CD4-positive, alpha-beta T cell treated with Interleukin-17A for 4 hours (primary cell): ENCODE results near the gene PES1.
"Not testable (repeated sequence)": the region's sequence is repeated elsewhere in the genome, so short reads cannot be mapped to it uniquely, and the experiment has no call there.

Source experiments
- DNase-seq: peaks from one replicate; pipeline ENCODE4 v3.0.0-alpha.2; 2020; ENCODE audit warnings: mixed read lengths

PES1 gene

DNA sequence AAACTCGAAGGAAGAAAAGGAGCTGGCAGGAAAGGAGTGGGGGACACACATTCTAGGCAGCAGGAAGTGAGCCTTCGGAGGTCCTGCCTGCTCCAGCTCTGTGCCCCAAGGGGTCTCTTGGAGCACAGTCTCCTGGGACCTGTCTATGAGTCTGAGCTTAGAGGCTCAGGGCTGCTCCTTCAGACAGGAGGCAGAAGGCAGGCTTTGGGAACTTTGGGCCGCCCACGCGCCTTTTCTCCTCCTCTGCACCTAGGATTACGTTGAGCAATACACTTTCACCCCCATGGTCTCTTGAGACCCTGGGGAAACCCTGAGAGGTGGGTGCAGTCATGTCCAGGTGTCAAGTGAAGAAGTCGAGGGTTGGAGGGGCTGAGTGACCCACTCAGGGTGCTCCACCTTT is 16.2 kb upstream of the PES1 start:
- no peak for DNase-seq

DNA sequence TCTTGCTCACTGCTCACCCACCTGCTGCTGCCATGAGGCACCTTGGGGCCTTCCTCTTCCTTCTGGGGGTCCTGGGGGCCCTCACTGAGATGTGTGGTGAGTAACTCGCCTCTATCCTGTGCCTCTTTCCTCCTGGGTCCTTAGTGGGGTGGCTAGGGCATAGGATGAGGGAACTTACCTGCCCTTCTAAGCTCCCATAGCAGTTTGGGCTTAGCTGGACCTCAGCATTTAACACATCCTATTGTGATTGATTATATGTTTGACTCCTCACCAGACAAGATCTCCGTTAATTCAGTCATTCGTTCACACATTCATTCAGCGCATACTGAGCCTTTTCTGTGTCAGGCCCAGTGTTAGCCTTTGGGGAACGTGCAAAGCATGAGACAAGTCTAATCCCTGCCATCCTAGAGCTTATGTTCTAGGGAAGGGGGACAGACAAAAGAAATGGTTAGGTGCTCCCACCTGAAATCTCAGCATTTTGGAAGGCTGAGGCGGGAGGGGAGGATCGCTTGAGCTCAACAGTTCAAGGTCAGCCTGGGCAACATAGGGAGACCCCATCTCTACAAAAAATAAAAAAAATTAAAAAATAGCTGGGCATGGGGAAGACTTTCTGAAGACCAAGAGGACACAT is 15.7 kb upstream of the PES1 start:
- no peak for DNase-seq

DNA sequence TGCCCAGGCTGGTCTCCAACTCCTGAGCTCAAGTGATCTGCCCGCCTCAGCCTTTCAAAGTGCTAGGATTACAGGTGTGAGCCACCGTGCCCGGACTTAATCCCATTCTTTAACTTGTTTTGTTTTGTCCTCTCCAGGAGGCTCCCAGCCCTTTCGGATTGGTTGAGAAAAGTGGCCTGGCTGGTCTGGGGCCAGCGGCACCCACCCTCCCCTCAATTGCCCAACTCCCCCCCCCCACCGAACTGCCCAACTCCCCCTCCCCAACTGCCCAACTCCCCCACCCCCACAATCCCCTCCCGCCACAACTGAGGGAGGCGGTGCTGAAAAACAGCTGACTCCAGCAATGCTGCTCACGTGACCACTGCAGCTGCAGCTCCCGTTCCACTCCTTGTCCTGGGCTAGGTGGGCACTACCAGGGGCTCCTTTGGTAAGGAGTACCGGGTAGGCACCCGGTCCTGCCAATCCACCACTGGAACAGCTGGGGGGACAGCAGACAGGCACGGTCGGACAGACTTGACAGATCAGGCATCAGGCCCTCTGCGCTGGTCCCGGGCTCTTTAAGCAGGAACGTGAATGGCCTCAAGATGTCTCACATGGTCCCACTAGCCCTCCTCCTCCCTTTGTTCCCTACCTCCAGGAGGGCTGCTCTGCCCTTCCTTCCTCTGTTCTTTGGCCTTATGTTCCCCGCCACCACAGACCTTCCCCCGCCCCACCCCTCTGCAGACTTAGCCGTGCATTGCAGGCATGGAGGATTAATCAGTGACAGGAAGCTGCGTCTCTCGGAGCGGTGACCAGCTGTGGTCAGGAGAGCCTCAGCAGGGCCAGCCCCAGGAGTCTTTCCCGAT is 15.0 kb upstream of the PES1 start, which contains the start of gene TCN2:
TCN2 (plus strand) TSS at position 720 of the 845 bp plus-strand sequence. CDS start 158 bp downstream, outside the sequence.
- DNase-seq, result peak; percentile 53

DNA sequence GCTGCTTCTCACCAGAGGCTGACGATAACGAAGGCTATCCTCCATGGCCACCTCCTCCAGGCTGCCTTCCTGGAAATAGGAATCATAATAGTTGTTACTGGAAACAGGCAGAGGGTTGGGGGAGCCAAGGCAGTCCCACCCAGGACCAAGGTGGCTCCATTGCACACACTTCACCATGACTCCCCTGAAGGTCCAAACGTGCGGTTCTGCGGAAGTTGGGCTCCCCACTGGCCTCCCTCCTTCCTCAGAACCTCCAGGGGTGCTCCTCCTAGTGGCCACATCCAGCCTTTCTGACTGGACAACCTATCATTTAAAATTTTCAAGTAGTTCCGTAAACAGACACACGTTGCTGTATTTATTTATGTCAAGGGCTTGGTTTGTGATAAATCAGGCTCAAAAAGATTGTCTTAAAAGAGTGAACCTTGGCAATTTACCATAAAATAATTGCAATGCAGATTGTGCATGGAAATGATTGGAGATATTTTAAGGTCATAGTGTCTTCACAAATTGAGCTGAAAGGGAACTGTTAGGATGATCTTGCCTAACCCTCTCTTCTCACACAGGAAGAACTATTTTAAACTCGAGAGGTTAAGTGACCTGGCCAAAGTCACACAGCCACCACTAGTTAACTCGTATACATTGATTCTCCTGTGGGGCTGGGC is 13.9 kb upstream of the PES1 start:
- DNase-seq, result peak; percentile 52

DNA sequence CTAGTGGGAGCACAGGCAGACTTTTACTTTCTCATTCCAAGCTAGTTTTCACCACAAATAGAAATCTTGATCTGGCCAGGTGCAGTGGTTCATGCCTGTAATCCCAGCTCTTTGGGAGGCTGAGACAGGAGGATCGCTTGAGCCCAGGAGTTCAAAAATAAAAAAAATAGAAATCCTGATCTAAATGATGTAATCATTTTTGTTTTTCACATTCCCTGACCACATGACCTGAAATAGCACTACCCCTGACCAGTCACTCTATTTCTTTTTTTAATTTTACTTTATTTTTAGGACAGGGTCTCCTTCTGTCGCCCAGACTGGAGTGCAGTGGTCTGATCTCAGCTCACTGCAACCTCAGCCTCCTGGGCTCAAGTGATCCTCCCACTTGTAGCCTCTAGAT is 13.0 kb upstream of the PES1 start:
- no peak for DNase-seq

DNA sequence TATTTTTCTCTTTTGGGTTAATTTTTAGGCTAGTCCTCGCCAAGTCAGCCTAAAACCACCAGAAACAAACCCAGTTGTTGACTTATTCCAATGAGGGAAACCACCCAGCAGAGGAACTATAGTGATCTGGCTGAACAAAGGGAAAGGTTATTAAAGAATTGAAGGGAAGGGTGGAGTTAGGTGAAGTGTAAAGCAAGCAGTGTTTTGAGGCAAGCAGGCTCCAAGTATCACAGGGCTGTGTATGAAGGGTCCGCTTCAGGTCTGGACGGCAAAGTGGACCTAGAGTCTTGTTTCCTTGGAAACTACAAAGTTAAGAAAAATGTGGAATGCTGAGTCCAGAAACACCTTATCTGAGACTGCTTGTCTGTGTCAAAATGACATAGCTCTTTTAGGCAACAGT is 12.1 kb upstream of the PES1 start:
- no peak for DNase-seq

DNA sequence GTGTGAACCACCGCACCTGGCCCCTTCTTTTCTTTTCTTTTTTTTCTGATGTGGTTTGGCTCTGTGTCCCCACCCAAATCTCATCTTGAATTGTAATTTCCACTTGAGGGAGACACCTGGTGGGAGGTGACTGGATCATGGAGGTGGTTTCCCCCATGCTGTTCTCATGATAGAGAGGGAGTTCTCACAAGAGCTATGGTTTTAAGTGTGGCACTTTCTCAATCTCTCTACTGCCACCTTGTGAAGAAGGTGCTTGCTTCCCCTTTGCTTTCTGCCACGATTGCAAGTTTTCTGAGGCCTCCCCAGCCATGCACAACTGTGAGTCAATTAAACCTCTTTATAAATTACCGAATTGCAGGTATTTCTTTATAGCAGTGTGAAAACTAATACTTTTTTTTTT is 10.3 kb upstream of the PES1 start:
- no peak for DNase-seq

DNA sequence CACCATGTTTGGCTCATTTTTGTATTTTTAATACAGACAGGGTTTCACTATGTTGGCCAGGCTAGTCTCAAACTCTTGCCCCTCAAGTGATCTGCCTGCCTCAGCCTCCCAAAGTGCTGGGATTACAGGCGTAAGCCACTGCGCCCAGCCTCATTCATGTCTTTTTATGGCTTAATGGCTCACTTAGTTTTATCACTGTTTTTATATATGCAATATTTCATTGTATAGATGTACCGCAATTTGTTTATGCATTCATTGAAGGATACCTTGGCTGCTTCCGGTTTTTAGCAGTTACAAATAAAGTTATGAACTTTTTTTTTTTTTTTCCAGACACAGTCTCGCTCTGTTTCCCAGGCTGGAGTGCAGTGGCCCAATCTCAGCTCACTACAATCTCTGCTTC is 9.8 kb upstream of the PES1 start:
- no peak for DNase-seq

DNA sequence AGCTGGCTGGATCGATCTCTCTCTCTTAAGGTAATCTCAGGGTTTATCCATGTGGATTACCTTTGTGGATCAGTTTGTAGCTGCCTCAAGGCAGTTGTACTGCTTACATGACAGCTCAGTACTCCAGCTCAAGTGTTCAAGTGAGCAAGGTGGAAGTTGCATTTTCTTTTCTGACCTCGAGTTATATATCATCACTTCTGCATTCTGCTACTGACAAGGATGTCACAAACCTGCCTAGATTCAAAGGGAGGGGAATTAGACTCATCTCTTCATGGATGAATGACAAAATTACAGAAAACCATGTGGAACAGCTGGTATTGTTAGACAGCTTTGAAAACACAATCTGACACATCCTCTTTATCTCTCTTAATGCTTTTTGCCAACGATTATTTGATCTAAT is 9.2 kb upstream of the PES1 start:
- DNase-seq, result no peak

DNA sequence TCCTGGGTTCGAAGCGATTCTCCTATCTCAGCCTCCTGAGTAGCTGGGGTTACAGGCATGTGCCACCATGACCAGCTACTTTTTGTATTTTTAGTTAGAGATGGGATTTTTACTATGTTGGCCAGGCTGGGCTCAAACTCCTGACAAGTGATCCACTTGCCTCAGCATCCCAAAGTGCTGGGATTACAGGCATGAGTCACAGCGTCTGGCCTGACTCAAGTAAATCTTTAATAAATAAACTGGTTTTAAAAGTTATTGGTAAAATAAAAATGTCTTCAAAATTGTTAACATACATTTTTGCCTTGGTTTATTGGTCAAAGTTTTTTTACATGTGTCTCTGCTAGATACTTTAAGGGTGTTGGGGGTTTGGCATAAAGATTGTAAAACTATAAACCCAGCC is 7.3 kb upstream of the PES1 start:
- DNase-seq, result no peak

DNA sequence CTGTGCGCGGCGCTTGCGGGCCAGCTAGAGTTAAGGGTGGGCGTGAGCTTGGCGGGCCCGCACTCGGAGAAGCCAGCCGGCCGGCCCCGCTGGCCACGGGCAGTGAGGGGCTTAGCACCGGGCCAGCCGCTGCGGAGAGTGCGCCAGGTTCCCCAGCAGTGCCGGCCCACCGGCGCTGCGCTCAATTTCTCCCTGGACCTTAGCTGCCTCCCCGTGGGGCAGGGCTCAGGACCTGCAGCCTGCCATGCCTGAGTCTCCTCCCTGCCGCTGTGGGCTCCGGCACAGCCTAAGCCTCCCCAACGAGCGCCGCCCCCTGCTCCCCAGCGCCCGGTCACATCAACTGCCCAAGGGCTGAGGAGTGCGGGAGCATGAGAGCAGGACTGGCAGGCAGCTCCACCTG is 5.2 kb upstream of the PES1 start:
- DNase-seq, result no peak

DNA sequence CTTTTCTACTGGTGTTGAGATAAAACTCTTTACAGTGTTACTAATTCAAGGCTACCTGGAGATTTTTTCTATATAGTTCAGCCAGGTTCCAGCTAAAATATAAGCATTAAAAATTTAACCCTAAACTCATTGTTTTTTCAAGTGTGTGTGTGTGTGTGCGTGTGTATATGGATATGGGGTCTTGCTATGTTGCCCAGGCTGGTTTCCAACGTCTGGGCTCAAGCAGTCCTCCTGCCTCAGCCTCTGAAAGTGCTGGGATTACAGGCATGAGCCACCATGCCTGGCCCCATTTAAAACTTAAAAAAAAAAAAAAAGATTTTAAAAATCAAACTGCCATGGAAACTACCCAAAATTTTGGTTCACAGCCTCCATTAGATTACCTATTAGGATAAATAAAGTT is 4.5 kb upstream of the PES1 start:
- DNase-seq, result no peak

DNA sequence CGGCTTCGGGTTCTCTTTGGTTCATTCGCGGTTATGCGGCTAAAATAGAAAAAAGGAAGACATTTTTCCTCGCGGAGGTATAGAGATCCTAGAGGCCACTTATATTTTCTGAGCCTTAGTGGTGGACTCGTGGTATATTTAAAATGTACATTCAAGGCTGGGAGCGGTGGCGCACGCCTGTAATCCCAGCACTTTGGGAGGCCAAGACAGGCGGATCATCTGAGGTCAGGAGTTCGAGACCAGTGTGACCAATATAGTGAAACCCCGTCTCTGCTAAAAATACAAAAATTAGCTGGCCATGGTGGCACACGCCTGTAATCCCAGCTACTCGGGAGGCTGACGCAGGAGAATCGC is 627 bp upstream of the PES1 start:
- not testable (repeated sequence) for DNase-seq

DNA sequence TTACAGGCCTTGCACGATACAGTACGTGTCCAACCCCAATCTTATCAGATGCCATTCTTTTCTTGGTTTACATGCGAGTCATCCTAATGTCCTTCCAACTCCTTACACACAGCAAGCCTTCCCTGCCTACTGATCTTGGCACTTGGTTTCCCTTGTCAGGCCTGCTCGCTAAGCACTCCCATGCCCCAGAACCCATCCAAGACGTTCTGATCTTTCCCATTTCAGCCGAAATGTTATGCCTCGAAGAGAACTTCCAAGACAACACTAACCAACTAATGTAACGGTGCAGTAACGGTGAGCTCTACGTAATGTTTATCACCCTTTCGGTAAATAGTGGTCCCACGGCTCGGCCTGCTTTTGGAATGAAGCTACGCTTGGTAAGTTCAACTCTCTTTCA is 521 bp downstream of the PES1 start:
- DNase-seq, result no peak

DNA sequence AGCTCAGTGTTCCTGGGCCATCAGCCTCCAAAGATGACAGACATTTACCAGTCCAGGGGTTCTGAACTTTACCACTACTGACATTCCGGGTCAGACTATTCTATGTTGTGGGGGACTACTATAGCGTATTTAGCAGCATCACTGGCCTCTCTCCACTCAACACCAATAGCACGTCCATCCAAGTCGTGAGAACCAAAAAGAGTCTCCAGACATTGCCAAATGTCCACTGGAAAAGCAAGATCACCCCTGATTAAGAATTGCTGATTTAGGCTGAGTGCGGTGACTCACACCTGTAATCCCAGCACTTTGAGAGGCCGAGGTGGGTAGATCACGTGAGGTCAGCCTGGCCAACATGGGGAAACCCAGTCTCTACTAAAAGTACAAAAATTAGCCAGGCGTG is 5.3 kb downstream of the PES1 start:
- no peak for DNase-seq

DNA sequence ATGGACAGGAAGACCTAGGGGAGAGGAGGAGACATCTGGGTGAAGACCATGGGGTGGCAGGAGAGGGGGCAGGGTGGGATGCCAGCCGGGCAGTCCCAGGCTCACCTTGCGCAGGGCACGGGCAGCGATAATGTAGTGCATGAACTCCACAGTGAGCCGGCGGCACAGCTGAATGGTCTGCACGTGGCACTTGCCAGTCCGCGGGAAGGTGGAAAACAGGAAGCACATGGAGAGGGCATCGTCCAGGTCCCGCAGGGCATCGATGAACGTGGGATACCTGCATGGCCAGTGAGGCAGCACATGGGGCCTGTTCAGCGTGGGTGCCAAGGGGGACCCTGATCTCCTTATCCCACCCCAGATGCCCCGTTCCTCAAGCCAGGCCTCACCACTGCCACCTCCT is 7.3 kb downstream of the PES1 start:
- no peak for DNase-seq

DNA sequence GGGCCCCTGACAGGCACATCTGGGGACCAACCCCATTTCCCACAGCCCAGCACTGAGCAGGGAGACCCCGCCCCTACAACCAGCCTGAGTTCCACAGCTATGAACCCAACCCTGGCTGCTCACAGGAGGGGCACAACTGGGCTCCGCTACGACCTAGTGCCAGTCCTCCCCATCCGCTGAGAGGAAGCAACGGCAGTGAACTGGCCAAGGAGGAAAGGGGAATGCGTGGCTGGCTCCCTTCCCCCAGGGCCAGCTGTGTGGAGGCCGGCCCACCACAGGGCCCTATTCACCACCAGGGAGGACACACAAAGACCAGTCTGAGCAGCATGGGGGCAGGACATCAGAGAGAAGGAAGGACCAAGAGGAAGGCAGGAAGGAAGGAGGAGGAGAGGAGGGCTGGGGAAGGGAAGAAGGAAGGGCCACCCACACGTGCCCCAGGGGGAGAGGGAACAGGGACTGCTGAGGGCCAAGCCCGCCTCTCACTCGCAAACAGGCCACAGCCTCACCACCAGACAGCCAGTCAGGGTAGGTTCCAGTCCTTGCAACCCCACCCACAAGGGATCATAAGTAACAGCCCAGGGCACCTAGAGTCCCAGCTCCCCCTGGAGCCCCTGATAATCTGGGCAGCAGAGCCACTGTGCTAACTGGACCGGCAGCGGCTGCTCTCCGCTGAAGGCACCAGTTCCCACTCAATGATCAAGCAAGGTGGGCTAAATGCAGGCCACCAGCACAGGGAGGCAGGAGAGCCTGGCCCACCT is 8.7 kb downstream of the PES1 start:
- DNase-seq, result no peak

DNA sequence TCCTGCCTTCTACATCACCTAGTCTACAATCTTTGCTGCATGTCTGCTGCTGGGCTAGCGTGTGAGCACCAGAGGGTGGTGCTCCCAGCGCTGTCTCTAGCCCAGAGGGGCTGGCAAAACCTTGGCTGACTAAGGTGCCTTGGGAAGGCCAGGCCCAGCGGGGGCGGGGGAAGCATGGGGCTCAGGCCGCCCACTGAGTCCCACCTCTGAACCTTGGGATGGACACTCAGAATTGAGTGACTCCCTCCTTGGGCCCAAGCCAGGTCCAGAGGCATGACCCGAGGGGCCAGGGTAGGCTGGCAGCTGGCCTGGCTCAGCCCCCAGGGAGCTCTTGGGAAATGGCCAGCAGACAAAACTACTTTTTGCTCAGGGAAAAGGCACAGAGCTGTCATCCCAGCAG is 9.7 kb downstream of the PES1 start:
- DNase-seq, result no peak

DNA sequence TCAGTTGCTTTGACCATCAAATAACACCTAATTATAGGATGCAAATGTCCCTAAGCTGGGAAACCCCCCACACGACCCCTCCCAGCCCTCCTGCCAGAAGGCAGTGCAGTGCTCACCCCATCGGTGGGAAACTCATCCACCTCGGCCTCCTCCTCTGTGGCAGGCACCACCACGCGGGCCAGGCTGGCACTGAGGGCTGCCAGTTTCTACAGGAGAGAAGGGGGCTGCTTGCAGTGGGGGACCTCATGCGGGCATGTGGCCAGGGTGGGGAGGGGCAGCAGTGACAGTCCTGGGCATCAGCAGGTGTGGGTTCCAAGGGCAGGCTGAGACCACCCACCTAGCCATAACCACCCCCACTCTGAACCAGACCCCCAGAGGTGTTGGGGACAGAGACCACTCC is 10.8 kb downstream of the PES1 start:
- DNase-seq, result no peak

DNA sequence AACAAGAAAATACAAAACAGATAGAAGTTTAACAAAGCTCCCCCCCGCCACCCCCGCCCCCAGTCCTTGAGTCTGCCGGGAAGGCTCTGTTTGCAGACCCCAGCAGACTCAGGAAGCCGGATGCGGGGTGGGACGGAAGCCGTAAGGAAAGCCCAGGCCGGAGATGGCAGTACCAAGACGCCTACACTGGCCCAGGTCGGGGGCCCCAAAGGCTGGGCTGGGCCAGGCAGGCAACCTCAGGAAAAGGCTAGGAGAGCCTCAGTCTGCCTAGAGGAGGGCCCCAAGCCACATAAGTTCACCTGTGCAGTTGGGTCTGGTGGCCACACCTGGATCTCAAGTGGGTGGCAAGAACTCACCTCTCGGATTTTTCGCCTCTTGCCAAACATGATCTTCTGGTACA is 13.2 kb downstream of the PES1 start:
- no peak for DNase-seq

DNA sequence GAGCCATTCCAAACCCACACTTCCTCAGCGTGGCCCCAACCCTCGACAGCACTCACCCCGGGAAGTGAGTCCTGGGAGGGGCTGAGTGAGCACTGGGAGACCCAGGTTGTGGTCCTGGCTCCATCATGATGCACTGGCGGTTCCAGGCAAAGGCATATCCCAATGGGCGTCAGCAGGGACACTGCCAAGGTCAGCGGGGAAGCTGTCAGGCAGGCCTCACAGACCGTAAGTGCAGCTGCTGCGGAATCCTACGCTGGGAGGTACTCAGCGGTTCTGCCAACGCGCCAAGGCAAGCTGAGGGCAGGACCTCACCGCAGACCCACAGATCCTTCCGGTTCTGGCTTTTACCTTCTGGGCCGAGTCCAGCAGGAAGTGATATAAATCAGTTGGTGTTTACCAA is 15.9 kb downstream of the PES1 start:
- DNase-seq, result no peak

DNA sequence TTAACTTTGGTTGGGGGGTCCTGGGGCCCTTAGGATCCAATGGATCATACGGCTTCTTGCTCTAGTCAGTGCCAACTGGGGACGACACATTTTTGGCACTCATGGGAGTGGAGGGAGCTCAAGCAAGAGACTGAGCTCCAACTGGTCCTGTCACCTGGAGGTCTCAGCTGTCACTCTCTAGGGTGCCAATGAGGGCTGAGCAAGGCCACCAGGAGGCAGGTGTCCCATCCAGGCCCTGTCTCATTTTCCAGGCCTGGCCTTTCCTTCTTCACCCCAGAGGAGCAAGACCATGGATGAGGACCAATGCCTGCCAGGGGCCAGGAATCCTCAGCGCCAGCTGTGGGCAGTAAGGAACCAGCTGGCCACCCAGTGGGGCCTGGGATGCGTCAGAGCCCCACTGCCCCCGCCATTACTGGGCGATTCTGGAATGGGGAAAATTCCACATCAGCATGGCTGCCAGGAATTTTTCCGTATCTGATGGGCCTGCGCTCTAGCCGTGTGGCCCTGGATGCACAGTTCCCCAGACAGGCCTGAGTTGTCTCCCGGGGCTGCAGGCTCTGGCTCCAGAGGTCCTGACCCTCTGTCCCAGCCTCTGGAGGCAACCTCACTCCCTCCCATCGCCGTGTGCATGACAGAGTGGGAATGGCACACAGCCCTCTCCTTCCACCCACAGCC is 16.6 kb downstream of the PES1 start:
- DNase-seq, result no peak
